ENCODE results near the gene MRPL49. TPM values are rescaled to one million over a fixed set of nuclear protein-coding genes. Genes with fewer than 3 reads are reported as not detected.

The MRPL49 gene
- total and polyA plus RNA-seq, 2 of the 8 experiments (the other 6 are each of a cell fraction or from before 2014, with no cell fraction given), result 54.0 to 84.8 TPM

GRCh38 chr11:65157336-65157735, 35.2 kb downstream of the MRPL49 start:
- CTCF ChIA-PET (ENCODE audit: partially characterized antibody), result interaction anchor here (0.9 kb wide), 1 partner anchor 24 kb away, joined by 4 read pairs; the partner anchor contains the start of gene CAPN1
- POLR2A ChIA-PET (ENCODE audit: partially characterized antibody), result interaction anchor here (1.4 kb wide), 1 partner anchor 31 kb away, joined by 3 read pairs; no protein-coding TSS in a partner anchor

More at GRCh38 chr11:65157336-65157735, 35.2 kb downstream of the MRPL49 start:
- DNase-seq (ENCODE audit: low read depth in 1 of 2, low spot score in 2 of 2) (no peak), FAIRE-seq (no peak)
- Histone ChIP-seq H4K5ac (ENCODE audit: insufficient read length, low read depth, low read length) (no peak overlapping the region), H3K27me3 (replicated peaks in 1 of 4; ENCODE audit: control insufficient read depth in 3 of 4, extremely low read depth in 1 of 4, insufficient read depth in 3 of 4, low read length in 3 of 4) (no peaks in the 10 kb centered on the region), H2BK12ac (ENCODE audit: low read depth, low read length) (no peak overlapping the region), H4K8ac (ENCODE audit: extremely low read depth, insufficient read depth, low read length) (no peak overlapping the region), H2BK20ac (ENCODE audit: low read length) (no peak overlapping the region), H2AFZ (ENCODE audit: low read length) (no peak overlapping the region), H3K18ac (ENCODE audit: extremely low read depth, low read length) (no peak overlapping the region), H4K91ac (replicated peaks; ENCODE audit: insufficient read length, low read length) (no peak overlapping the region), H3K79me2 (ENCODE audit: control insufficient read depth in 1 of 2, insufficient read depth in 2 of 2, low read length in 2 of 2) (no peaks in the 10 kb centered on the region), H3K9ac (replicated peaks in 1 of 4; ENCODE audit: extremely low read depth in 1 of 4, low read depth in 3 of 4, low read length in 3 of 4) (no peak overlapping the region), H2BK5ac (ENCODE audit: low read depth, low read length) (no peak overlapping the region), H2BK15ac (ENCODE audit: low read length) (no peak overlapping the region), H4K20me1 (replicated peaks in 1 of 2; ENCODE audit: control insufficient read depth in 1 of 2, insufficient read depth in 2 of 2, low read length in 2 of 2) (no peaks in the 10 kb centered on the region), H3K79me1 (ENCODE audit: low read depth, low read length) (no peaks in the 10 kb centered on the region), H3K23me2 (ENCODE audit: low read depth, low read length) (no peaks in the 10 kb centered on the region), H3K4ac (replicated peaks; ENCODE audit: insufficient read length, low read depth, low read length) (no peak overlapping the region), H3K36me3 (ENCODE audit: control insufficient read depth in 2 of 4, insufficient read depth in 4 of 4, low read length in 3 of 4) (no peaks in the 10 kb centered on the region), H3K4me2 (ENCODE audit: insufficient read depth in 1 of 2, low read depth in 2 of 2, low read length in 2 of 2) (no peak overlapping the region), H2AK5ac (ENCODE audit: low read depth, low read length) (no peak overlapping the region), H3K4me1 (replicated peaks in 1 of 4; ENCODE audit: control insufficient read depth in 3 of 4, insufficient read depth in 4 of 4, low read length in 3 of 4) (no peaks in the 10 kb centered on the region), H3K4me3 (ENCODE audit: extremely low read depth in 1 of 4, insufficient read depth in 2 of 4, low read depth in 3 of 4, low read length in 4 of 4) (no peak overlapping the region), H3K9me3 (ENCODE audit: insufficient read depth in 2 of 2, low read depth in 1 of 2, low read length in 1 of 2) (no peaks in the 10 kb centered on the region), H3K56ac (replicated peaks; ENCODE audit: insufficient read length, low read depth, low read length) (no peak overlapping the region), H2BK120ac (replicated peaks; ENCODE audit: low read depth, low read length) (no peak overlapping the region), H3K27ac (ENCODE audit: low read depth, low read length) (no peak overlapping the region), H3K14ac (ENCODE audit: insufficient read length) (no peak overlapping the region), H3K23ac (ENCODE audit: insufficient read length) (no peak overlapping the region)
- 88% methylated on average over 3 of the region's 3 CpGs; no CpG with 5 or more reads in 1 of the 2 experiments for WGBS, 2 experiments (ENCODE audit: extremely low coverage in 1 of 2, insufficient coverage in 1 of 2, insufficient read length in 1 of 2, insufficient replicate concordance in 2 of 2, low coverage in 1 of 2, low lambda C conversion rate in 2 of 2, missing lambda C conversion rate in 1 of 2)
- TF ChIP-seq TEAD4 (IDR thresholded peaks at IDR 0.05; ENCODE audit: low read depth, low read length) (no peak), PHF8 (conservative IDR thresholded peaks at IDR 0.05; ENCODE audit: low read depth, low read length) (no peak), CTBP2 (IDR thresholded peaks at IDR 0.05; ENCODE audit: borderline replicate concordance, insufficient read depth, insufficient read length, low read length) (no peak), SAP30 (IDR thresholded peaks at IDR 0.05; ENCODE audit: insufficient read depth, insufficient replicate concordance, low read length) (no peak), SIRT6 (IDR thresholded peaks at IDR 0.05; ENCODE audit: low read length) (no peak), BCL11A (IDR thresholded peaks at IDR 0.05; ENCODE audit: low read depth in 2 of 2, low read length in 2 of 2) (no peak), POLR2A (IDR thresholded peaks at IDR 0.05; ENCODE audit: control extremely low read depth in 1 of 2, low read depth in 2 of 2, low read length in 2 of 2) (no peak), SP2 (IDR thresholded peaks at IDR 0.05; ENCODE audit: low read length) (no peak), MAFK (IDR thresholded peaks at IDR 0.05; ENCODE audit: low read depth, low read length) (no peak), GABPA (IDR thresholded peaks at IDR 0.05; ENCODE audit: borderline replicate concordance, insufficient read depth, low read length) (no peak), GTF2F1 (IDR thresholded peaks at IDR 0.05; ENCODE audit: borderline replicate concordance, low read depth, low read length) (no peak), POU5F1 (IDR thresholded peaks at IDR 0.05; ENCODE audit: low read depth, low read length) (no peak)
- TF ChIP-seq, protein P1, sequence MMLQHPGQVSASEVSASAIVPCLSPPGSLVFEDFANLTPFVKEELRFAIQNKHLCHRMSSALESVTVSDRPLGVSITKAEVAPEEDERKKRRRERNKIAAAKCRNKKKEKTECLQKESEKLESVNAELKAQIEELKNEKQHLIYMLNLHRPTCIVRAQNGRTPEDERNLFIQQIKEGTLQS (IDR thresholded peaks at IDR 0.05; ENCODE audit: insufficient read depth, low read depth, low read length), result no peak

Measured in H1 (cell line).